ENCODE results near the gene C19orf53.

C19orf53 gene

GRCh38 chr19:13804830-13805683 lies 30.8 kb downstream of the C19orf53 start:
- TF ChIP-seq CTCF (conservative IDR thresholded peaks at IDR 0.05; ENCODE audit: control insufficient read depth, insufficient read depth, low read depth, low read length): no peak
- no peak overlapping the region for H3K4me3 ChIP-seq (ENCODE audit: control insufficient read depth, low read depth, low read length)
- no peak for DNase-seq (ENCODE audit: low read depth)

GRCh38 chr19:13806728-13807127 lies 32.5 kb downstream of the C19orf53 start:
- H3K4me3 ChIP-seq (ENCODE audit: control insufficient read depth, low read depth, low read length): no peak overlapping the region
- no peak for DNase-seq (ENCODE audit: low read depth)
- no peak for TF ChIP-seq CTCF (conservative IDR thresholded peaks at IDR 0.05; ENCODE audit: control insufficient read depth, insufficient read depth, low read depth, low read length)

GRCh38 chr19:13807421-13808021 lies 33.3 kb downstream of the C19orf53 start:
- H3K4me3 ChIP-seq (ENCODE audit: control insufficient read depth, low read depth, low read length): no peak overlapping the region
- TF ChIP-seq CTCF (conservative IDR thresholded peaks at IDR 0.05; ENCODE audit: control insufficient read depth, insufficient read depth, low read depth, low read length): no peak
- no peak for DNase-seq (ENCODE audit: low read depth)

- no peak overlapping the region for H3K4me3 ChIP-seq (ENCODE audit: control insufficient read depth, low read depth, low read length)
- no peak for DNase-seq (ENCODE audit: low read depth)
- no peak for TF ChIP-seq CTCF (conservative IDR thresholded peaks at IDR 0.05; ENCODE audit: control insufficient read depth, insufficient read depth, low read depth, low read length)
These were observed 34.6 kb downstream of the C19orf53 start for GRCh38 chr19:13808856-13809255.

GRCh38 chr19:13812544-13812943 lies 38.3 kb downstream of the C19orf53 start:
- TF ChIP-seq CTCF (conservative IDR thresholded peaks at IDR 0.05; ENCODE audit: control insufficient read depth, insufficient read depth, low read depth, low read length): no peak
- no peak for DNase-seq (ENCODE audit: low read depth)
- no peak overlapping the region for H3K4me3 ChIP-seq (ENCODE audit: control insufficient read depth, low read depth, low read length)

- no peak for TF ChIP-seq CTCF (conservative IDR thresholded peaks at IDR 0.05; ENCODE audit: control insufficient read depth, insufficient read depth, low read depth, low read length)
- DNase-seq (ENCODE audit: low read depth): no peak
- no peak overlapping the region for H3K4me3 ChIP-seq (ENCODE audit: control insufficient read depth, low read depth, low read length)
These were observed 38.9 kb downstream of the C19orf53 start for GRCh38 chr19:13813147-13813546.

All from fibroblast of mammary gland (primary cell).